ENCODE measurements around the gene KLRC3.
"Not testable (repeated sequence)": the region's sequence is repeated elsewhere in the genome, so short reads cannot be mapped to it uniquely, and the experiment has no call there.

KLRC3 gene

GRCh38 chr12:10390991-10391390 is 29.4 kb downstream of the KLRC3 start:
- H3K36me3 ChIP-seq (ENCODE audit: control insufficient read depth, insufficient read depth, low read length); DNase-seq; H3K27ac ChIP-seq (ENCODE audit: insufficient read depth, low read length, poor library complexity, severe bottlenecking); H3K4me1 ChIP-seq (ENCODE audit: control insufficient read depth, insufficient read depth, low read length, poor library complexity, severe bottlenecking); H3K4me3 ChIP-seq (ENCODE audit: insufficient read depth, low read depth, low read length, poor library complexity, severe bottlenecking); H3K9me3 ChIP-seq (ENCODE audit: control insufficient read depth, low read length); H3K27me3 ChIP-seq (replicated peaks; ENCODE audit: control insufficient read depth, insufficient read depth, low read length, poor library complexity, severe bottlenecking): not testable (repeated sequence)

GRCh38 chr12:10389904-10390303 is 30.5 kb downstream of the KLRC3 start, which contains the start of gene KLRK1:
Gene KLRK1 (minus strand): TSS chr12:10390041. CDS start chr12:10388810, 1,231 bp downstream.
- DNase-seq: no peak
- no peaks in the 10 kb centered on the region for H3K27me3 ChIP-seq (replicated peaks; ENCODE audit: control insufficient read depth, insufficient read depth, low read length, poor library complexity, severe bottlenecking)
- no peaks in the 10 kb centered on the region for H3K4me1 ChIP-seq (ENCODE audit: control insufficient read depth, insufficient read depth, low read length, poor library complexity, severe bottlenecking)
- H3K9me3 ChIP-seq (ENCODE audit: control insufficient read depth, low read length): no peaks in the 10 kb centered on the region
- no peak within 1 kb of the TSS for H3K27ac ChIP-seq (ENCODE audit: insufficient read depth, low read length, poor library complexity, severe bottlenecking)
- H3K4me3 ChIP-seq (ENCODE audit: insufficient read depth, low read depth, low read length, poor library complexity, severe bottlenecking): no peak within 1 kb of the TSS
- H3K36me3 ChIP-seq (ENCODE audit: control insufficient read depth, insufficient read depth, low read length): no peaks in the 10 kb centered on the region

GRCh38 chr12:10388624-10389413 is 31.6 kb downstream of the KLRC3 start:
- Histone ChIP-seq H3K36me3 (ENCODE audit: control insufficient read depth, insufficient read depth, low read length) (no peaks in the 10 kb centered on the region), H3K27me3 (replicated peaks; ENCODE audit: control insufficient read depth, insufficient read depth, low read length, poor library complexity, severe bottlenecking) (no peaks in the 10 kb centered on the region), H3K4me3 (ENCODE audit: insufficient read depth, low read depth, low read length, poor library complexity, severe bottlenecking) (no peak overlapping the region), H3K9me3 (ENCODE audit: control insufficient read depth, low read length) (no peaks in the 10 kb centered on the region), H3K27ac (ENCODE audit: insufficient read depth, low read length, poor library complexity, severe bottlenecking) (no peak overlapping the region), H3K4me1 (ENCODE audit: control insufficient read depth, insufficient read depth, low read length, poor library complexity, severe bottlenecking) (no peaks in the 10 kb centered on the region)
- no peak for DNase-seq

- H3K9me3 ChIP-seq (ENCODE audit: control insufficient read depth, low read length); H3K4me1 ChIP-seq (ENCODE audit: control insufficient read depth, insufficient read depth, low read length, poor library complexity, severe bottlenecking); H3K27me3 ChIP-seq (replicated peaks; ENCODE audit: control insufficient read depth, insufficient read depth, low read length, poor library complexity, severe bottlenecking); DNase-seq; H3K4me3 ChIP-seq (ENCODE audit: insufficient read depth, low read depth, low read length, poor library complexity, severe bottlenecking); H3K27ac ChIP-seq (ENCODE audit: insufficient read depth, low read length, poor library complexity, severe bottlenecking); H3K36me3 ChIP-seq (ENCODE audit: control insufficient read depth, insufficient read depth, low read length): not testable (repeated sequence)
These were observed 32.9 kb downstream of the KLRC3 start for GRCh38 chr12:10387498-10387897.

- H3K4me1 ChIP-seq (ENCODE audit: control insufficient read depth, insufficient read depth, low read length, poor library complexity, severe bottlenecking): no peaks in the 10 kb centered on the region
- H3K9me3 ChIP-seq (ENCODE audit: control insufficient read depth, low read length): no peaks in the 10 kb centered on the region
- H3K27me3 ChIP-seq (replicated peaks; ENCODE audit: control insufficient read depth, insufficient read depth, low read length, poor library complexity, severe bottlenecking): no peaks in the 10 kb centered on the region
- no peak overlapping the region for H3K27ac ChIP-seq (ENCODE audit: insufficient read depth, low read length, poor library complexity, severe bottlenecking)
- DNase-seq: no peak
- no peak overlapping the region for H3K4me3 ChIP-seq (ENCODE audit: insufficient read depth, low read depth, low read length, poor library complexity, severe bottlenecking)
- H3K36me3 ChIP-seq (ENCODE audit: control insufficient read depth, insufficient read depth, low read length): no peaks in the 10 kb centered on the region
These were observed 33.5 kb downstream of the KLRC3 start for GRCh38 chr12:10386857-10387256.

GRCh38 chr12:10385166-10385613 is 35.2 kb downstream of the KLRC3 start:
- Histone ChIP-seq H3K4me3 (ENCODE audit: insufficient read depth, low read depth, low read length, poor library complexity, severe bottlenecking) (no peak overlapping the region), H3K36me3 (ENCODE audit: control insufficient read depth, insufficient read depth, low read length) (no peaks in the 10 kb centered on the region), H3K9me3 (ENCODE audit: control insufficient read depth, low read length) (no peaks in the 10 kb centered on the region)

GRCh38 chr12:10384191-10384590 is 36.2 kb downstream of the KLRC3 start:
- Histone ChIP-seq H3K27ac (ENCODE audit: insufficient read depth, low read length, poor library complexity, severe bottlenecking) (no peak overlapping the region), H3K36me3 (ENCODE audit: control insufficient read depth, insufficient read depth, low read length) (no peaks in the 10 kb centered on the region), H3K27me3 (replicated peaks; ENCODE audit: control insufficient read depth, insufficient read depth, low read length, poor library complexity, severe bottlenecking) (no peaks in the 10 kb centered on the region), H3K9me3 (ENCODE audit: control insufficient read depth, low read length) (no peaks in the 10 kb centered on the region), H3K4me3 (ENCODE audit: insufficient read depth, low read depth, low read length, poor library complexity, severe bottlenecking) (no peak overlapping the region), H3K4me1 (ENCODE audit: control insufficient read depth, insufficient read depth, low read length, poor library complexity, severe bottlenecking) (no peaks in the 10 kb centered on the region)
- DNase-seq: no peak

More at GRCh38 chr12:10385166-10385613, 35.2 kb downstream of the KLRC3 start:
- no peak for DNase-seq
- Histone ChIP-seq H3K4me1 (ENCODE audit: control insufficient read depth, insufficient read depth, low read length, poor library complexity, severe bottlenecking) (no peaks in the 10 kb centered on the region), H3K27ac (ENCODE audit: insufficient read depth, low read length, poor library complexity, severe bottlenecking) (no peak overlapping the region), H3K27me3 (replicated peaks; ENCODE audit: control insufficient read depth, insufficient read depth, low read length, poor library complexity, severe bottlenecking) (no peaks in the 10 kb centered on the region)

GRCh38 chr12:10381928-10382628 is 38.3 kb downstream of the KLRC3 start:
- Histone ChIP-seq H3K4me1 (ENCODE audit: control insufficient read depth, insufficient read depth, low read length, poor library complexity, severe bottlenecking) (no peaks in the 10 kb centered on the region), H3K4me3 (ENCODE audit: insufficient read depth, low read depth, low read length, poor library complexity, severe bottlenecking) (no peak overlapping the region), H3K36me3 (ENCODE audit: control insufficient read depth, insufficient read depth, low read length) (no peaks in the 10 kb centered on the region), H3K27ac (ENCODE audit: insufficient read depth, low read length, poor library complexity, severe bottlenecking) (no peak overlapping the region), H3K9me3 (ENCODE audit: control insufficient read depth, low read length) (no peaks in the 10 kb centered on the region), H3K27me3 (replicated peaks; ENCODE audit: control insufficient read depth, insufficient read depth, low read length, poor library complexity, severe bottlenecking) (no peaks in the 10 kb centered on the region)
- no peak for DNase-seq

GRCh38 chr12:10378737-10379136 is 41.7 kb downstream of the KLRC3 start:
- not testable (repeated sequence) for H3K27ac ChIP-seq (ENCODE audit: insufficient read depth, low read length, poor library complexity, severe bottlenecking); H3K4me3 ChIP-seq (ENCODE audit: insufficient read depth, low read depth, low read length, poor library complexity, severe bottlenecking); H3K27me3 ChIP-seq (replicated peaks; ENCODE audit: control insufficient read depth, insufficient read depth, low read length, poor library complexity, severe bottlenecking); H3K9me3 ChIP-seq (ENCODE audit: control insufficient read depth, low read length); DNase-seq; H3K4me1 ChIP-seq (ENCODE audit: control insufficient read depth, insufficient read depth, low read length, poor library complexity, severe bottlenecking); H3K36me3 ChIP-seq (ENCODE audit: control insufficient read depth, insufficient read depth, low read length)

- H3K36me3 ChIP-seq (ENCODE audit: control insufficient read depth, insufficient read depth, low read length): no peaks in the 10 kb centered on the region
- H3K27ac ChIP-seq (ENCODE audit: insufficient read depth, low read length, poor library complexity, severe bottlenecking): no peak overlapping the region
- H3K27me3 ChIP-seq (replicated peaks; ENCODE audit: control insufficient read depth, insufficient read depth, low read length, poor library complexity, severe bottlenecking): no peaks in the 10 kb centered on the region
- H3K9me3 ChIP-seq (ENCODE audit: control insufficient read depth, low read length): no peaks in the 10 kb centered on the region
- no peaks in the 10 kb centered on the region for H3K4me1 ChIP-seq (ENCODE audit: control insufficient read depth, insufficient read depth, low read length, poor library complexity, severe bottlenecking)
- no peak for DNase-seq
- H3K4me3 ChIP-seq (ENCODE audit: insufficient read depth, low read depth, low read length, poor library complexity, severe bottlenecking): no peak overlapping the region
These were observed 45.8 kb downstream of the KLRC3 start for GRCh38 chr12:10374624-10375018.
